Caco-2 (cell line): Measurements from ENCODE around the gene TBRG4. TPM values are rescaled to one million over a fixed set of nuclear protein-coding genes. Genes with fewer than 3 reads are reported as not detected.

Experiments
- BruUV-seq: library from RNA; stranded (reverse); fragments of 400-500 nt; replicated peaks from 2 replicates; lab custom pipeline; 2021; lab: Mats Ljungman, UMichigan
- CTCF ChIA-PET: fragments of 300-600 bp; sonication (Branson Sonifier 250); formaldehyde crosslinking; loops from one replicate; lab custom pipeline; 2022; ENCODE audit warnings: antibody characterized with exemption; lab: Charles Lee
- POLR2A ChIA-PET: fragments of 300-600 bp; sonication (Branson Sonifier 250); formaldehyde crosslinking; loops from one replicate; lab custom pipeline; 2022; ENCODE audit warnings: antibody characterized with exemption; lab: Charles Lee
- DNase-seq, 2 experiments: peaks; one replicate each; pipeline versions ENCODE4 v3.0.0 to v3.0.0-alpha.2; 2020 to 2022
- H3K27me3 ChIP-seq: replicated peaks from 2 replicates; pipeline ENCODE4 v1.6.0; 2011; ENCODE audit warnings: low read length; ENCODE audit not compliant: control insufficient read depth, insufficient read depth
- H3K36me3 ChIP-seq: 2 replicates; pipeline ENCODE4 v1.5.1; 2011; ENCODE audit warnings: low read length; ENCODE audit not compliant: control insufficient read depth, insufficient read depth
- H3K4me1 ChIP-seq: fragments of 250-450 bp; sonication (Bioruptor Pico); 2 replicates; pipeline ENCODE4 v1.5.1; 2020; ENCODE audit warnings: mild to moderate bottlenecking
- H3K4me3 ChIP-seq: 2 replicates; pipeline ENCODE4 v1.5.1; 2011; ENCODE audit warnings: low read depth, mild to moderate bottlenecking, control low read depth, low read length
- H3K9me3 ChIP-seq: fragments of 250-450 bp; sonication (Bioruptor Pico); 2 replicates; pipeline ENCODE4 v1.5.1; 2020; ENCODE audit warnings: mild to moderate bottlenecking, moderate library complexity
- H3K27ac Mint-ChIP-seq: one replicate; pipeline ENCODE4 v1.8.0; 2022; ENCODE audit warnings: mixed read lengths; ENCODE audit not compliant: unreplicated experiment
- H3K27me3 Mint-ChIP-seq: one replicate; pipeline ENCODE4 v1.8.0; 2022; ENCODE audit warnings: mixed read lengths; ENCODE audit not compliant: insufficient read depth, unreplicated experiment
- H3K36me3 Mint-ChIP-seq: one replicate; pipeline ENCODE4 v1.8.0; 2022; ENCODE audit warnings: mild to moderate bottlenecking, mixed read lengths; ENCODE audit not compliant: insufficient read depth, unreplicated experiment
- H3K4me1 Mint-ChIP-seq: one replicate; pipeline ENCODE4 v1.8.0; 2022; ENCODE audit warnings: low read depth, mixed read lengths; ENCODE audit not compliant: unreplicated experiment
- H3K4me3 Mint-ChIP-seq: one replicate; pipeline ENCODE4 v1.8.0; 2022; ENCODE audit warnings: mild to moderate bottlenecking, moderate library complexity, mixed read lengths; ENCODE audit not compliant: unreplicated experiment
- H3K9me3 Mint-ChIP-seq: one replicate; pipeline ENCODE4 v1.8.0; 2022; ENCODE audit warnings: mixed read lengths; ENCODE audit not compliant: unreplicated experiment
- CTCF ChIP-seq, 2 experiments: fragments of 200-600 bp in 1 of 2; IDR thresholded peaks; 1 replicate in 1 of 2; 2 replicates in 1 of 2; pipeline versions ENCODE4 v1.5.1 to v1.8.0; 2011 to 2022; ENCODE audit warnings: antibody characterized with exemption in 1 of 2, control low read depth in 1 of 2, inconsistent platforms in 1 of 2, low read depth in 1 of 2, low read length in 1 of 2, mild to moderate bottlenecking in 1 of 2, moderate library complexity in 1 of 2; ENCODE audit not compliant: insufficient read depth in 1 of 2, severe bottlenecking in 1 of 2, unreplicated experiment in 1 of 2
- intact Hi-C: fragments of 100-400 bp; cut with micrococcal nuclease; formaldehyde crosslinking; loops from one replicate; pipeline ENCODE4 v1.10.0; 2022; ENCODE audit not compliant: unreplicated experiment
- total RNA-seq: library from RNA; stranded (reverse); gene quantifications from 2 replicates; pipeline ENCODE4 v1.2.3, GENCODE V29; 2022

Gene TBRG4
- total RNA-seq, 1 experiment from 2014 or later = 116 TPM

GRCh38 chr7:45075355-45075644, 36.2 kb downstream of the TBRG4 start:
- H3K36me3 Mint-ChIP-seq = peaks cover 5% of the 10 kb centered on the region
- ChIA-PET POLR2A (no interaction called here), CTCF (no interaction called here)
- no peaks in the 10 kb centered on the region for H3K4me1 ChIP-seq
- peak in 1 of 2 experiments; percentile 19 for DNase-seq
- no peaks in the 10 kb centered on the region for H3K4me1 Mint-ChIP-seq
- H3K36me3 ChIP-seq = peaks cover 2% of the 10 kb centered on the region; the same call in 1 of the 2 replicates
- no peak overlapping the region for H3K27ac Mint-ChIP-seq
- no peaks in the 10 kb centered on the region for H3K27me3 ChIP-seq
- H3K4me3 Mint-ChIP-seq = no peak overlapping the region
- H3K4me3 ChIP-seq = no peak overlapping the region
- no peaks in the 10 kb centered on the region for H3K9me3 ChIP-seq
- no peaks in the 10 kb centered on the region for H3K27me3 Mint-ChIP-seq
- H3K9me3 Mint-ChIP-seq = no peaks in the 10 kb centered on the region
- no TSS peak for BruUV-seq
- intact Hi-C loops = no loop called here
- no peak for TF ChIP-seq CTCF (IDR thresholded peaks at IDR 0.05; ENCODE audit: insufficient read depth in 1 of 2, low read depth in 1 of 2, low read length in 1 of 2, severe bottlenecking in 1 of 2, unreplicated experiment in 1 of 2)

DNA sequence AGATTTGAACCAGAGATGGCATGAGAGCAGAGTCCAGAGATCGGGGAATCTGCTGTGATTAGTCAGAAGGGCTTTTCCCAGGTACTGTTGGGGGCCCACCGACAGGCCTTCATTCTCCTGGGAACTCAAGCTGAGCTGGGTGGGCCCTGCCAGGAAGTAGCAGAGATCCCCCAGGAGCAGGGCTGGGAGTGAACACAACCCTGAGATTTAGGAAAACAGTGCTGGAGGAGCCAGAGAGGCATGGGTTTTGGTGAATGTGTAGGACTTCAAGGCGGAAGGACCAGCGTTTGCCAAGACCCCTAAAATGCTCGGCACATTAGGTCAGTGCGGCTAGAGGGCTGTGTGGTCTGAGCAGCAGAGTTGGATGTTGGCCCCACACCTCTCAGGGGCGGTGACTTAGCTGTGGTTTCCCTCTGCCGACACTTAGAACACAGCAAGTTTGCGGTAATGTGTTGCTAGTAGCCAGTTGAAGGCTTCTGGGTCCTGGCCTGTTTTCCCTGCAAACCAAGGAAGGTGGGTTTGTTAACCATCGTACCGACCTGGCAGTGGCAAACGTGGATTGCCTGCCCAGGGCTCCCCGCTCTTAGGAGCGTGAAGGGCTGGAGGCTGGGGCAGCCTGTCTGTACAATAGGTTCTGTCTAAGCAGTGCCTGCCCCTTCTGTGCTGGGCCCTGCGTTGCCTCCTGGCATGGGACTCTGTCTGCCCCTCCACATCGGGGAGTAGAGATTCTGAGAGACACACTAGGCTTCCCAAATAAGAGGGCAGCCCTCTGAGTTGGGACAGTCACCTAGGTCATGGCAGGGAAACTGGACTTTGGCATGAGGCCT, 36.8 kb downstream of the TBRG4 start:
- Histone ChIP-seq H3K36me3 (peaks cover 3% of the 10 kb centered on the region; the same call in 1 of the 2 replicates), H3K4me3 (no peak overlapping the region), H3K27me3 (no peaks in the 10 kb centered on the region), H3K4me1 (no peaks in the 10 kb centered on the region), H3K9me3 (no peaks in the 10 kb centered on the region)
- POLR2A ChIA-PET = no interaction called here
- no peak for TF ChIP-seq CTCF (IDR thresholded peaks at IDR 0.05; ENCODE audit: insufficient read depth in 1 of 2, low read depth in 1 of 2, low read length in 1 of 2, severe bottlenecking in 1 of 2, unreplicated experiment in 1 of 2)
- CTCF ChIA-PET = no interaction called here
- no peaks in the 10 kb centered on the region for H3K27me3 Mint-ChIP-seq
- intact Hi-C loops = no loop called here
- DNase-seq = no peak
- no peaks in the 10 kb centered on the region for H3K4me1 Mint-ChIP-seq
- H3K4me3 Mint-ChIP-seq = no peak overlapping the region
- BruUV-seq = no TSS peak
- H3K36me3 Mint-ChIP-seq = peaks cover 8% of the 10 kb centered on the region
- H3K27ac Mint-ChIP-seq = no peak overlapping the region
- no peaks in the 10 kb centered on the region for H3K9me3 Mint-ChIP-seq

DNA sequence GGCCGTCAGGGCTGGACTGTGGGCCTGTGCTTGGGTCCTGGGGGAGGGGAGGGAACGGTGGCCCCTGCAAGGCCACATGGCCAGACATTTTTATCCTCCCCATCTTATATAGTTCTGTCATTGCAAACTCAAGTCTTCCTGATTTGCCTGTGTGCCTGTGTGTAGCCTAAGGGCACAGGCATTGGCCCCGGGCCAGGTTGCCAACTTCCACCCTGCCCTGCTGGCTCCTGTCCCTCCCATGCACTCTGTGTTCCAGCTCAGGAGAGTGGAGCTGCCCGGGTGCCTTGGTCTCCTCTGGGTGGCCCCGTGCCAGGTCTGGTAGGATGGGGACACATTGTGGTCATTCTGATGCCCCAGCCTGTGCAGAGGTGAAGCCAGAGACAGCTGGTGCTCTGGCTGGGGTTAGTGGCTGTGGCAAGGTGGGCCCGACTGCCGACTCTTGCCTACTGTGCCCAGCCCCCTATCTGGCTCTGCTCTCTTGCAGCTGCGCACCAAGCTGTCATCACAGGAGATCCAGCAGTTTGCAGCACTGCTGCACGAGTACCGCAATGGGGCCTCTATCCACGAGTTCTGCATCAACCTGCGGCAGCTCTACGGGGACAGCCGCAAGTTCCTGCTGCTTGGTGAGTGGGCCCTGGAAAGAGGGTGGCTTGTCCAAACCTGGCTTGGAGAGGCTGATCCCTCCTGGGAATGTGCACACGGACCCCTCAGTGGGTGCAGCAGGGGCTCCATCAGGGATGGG, 37.5 kb downstream of the TBRG4 start:
- BruUV-seq = no TSS peak
- no peak overlapping the region for H3K4me3 ChIP-seq
- no peaks in the 10 kb centered on the region for H3K9me3 ChIP-seq
- H3K27me3 ChIP-seq = no peaks in the 10 kb centered on the region
- no peaks in the 10 kb centered on the region for H3K27me3 Mint-ChIP-seq
- no peaks in the 10 kb centered on the region for H3K9me3 Mint-ChIP-seq
- no peaks in the 10 kb centered on the region for H3K4me1 ChIP-seq
- CTCF ChIA-PET = interaction anchor here (1.5 kb wide), 1 partner anchor 101 kb away, joined by 7 read pairs; no protein-coding TSS in a partner anchor
- H3K36me3 Mint-ChIP-seq = peaks cover 12% of the 10 kb centered on the region
- intact Hi-C loops = no loop called here
- POLR2A ChIA-PET = no interaction called here
- H3K36me3 ChIP-seq = peaks cover 3% of the 10 kb centered on the region; the same call in 1 of the 2 replicates
- H3K27ac Mint-ChIP-seq = no peak overlapping the region
- no peak for DNase-seq
- no peak overlapping the region for H3K4me3 Mint-ChIP-seq
- no peak for TF ChIP-seq CTCF (IDR thresholded peaks at IDR 0.05; ENCODE audit: insufficient read depth in 1 of 2, low read depth in 1 of 2, low read length in 1 of 2, severe bottlenecking in 1 of 2, unreplicated experiment in 1 of 2)
- H3K4me1 Mint-ChIP-seq = no peaks in the 10 kb centered on the region
